Stimulated activated CD8-positive, alpha-beta memory T cell treated with anti-CD3 and anti-CD28 coated beads, Interleukin-15, amount 100 ng/mL, for 1 hour (primary cell): Measurements from ENCODE around the gene EPHB2.

Experiments
- DNase-seq: peaks from one replicate; pipeline ENCODE4 v3.0.0-alpha.2; 2020; ENCODE audit warnings: low read depth

The EPHB2 gene

DNA sequence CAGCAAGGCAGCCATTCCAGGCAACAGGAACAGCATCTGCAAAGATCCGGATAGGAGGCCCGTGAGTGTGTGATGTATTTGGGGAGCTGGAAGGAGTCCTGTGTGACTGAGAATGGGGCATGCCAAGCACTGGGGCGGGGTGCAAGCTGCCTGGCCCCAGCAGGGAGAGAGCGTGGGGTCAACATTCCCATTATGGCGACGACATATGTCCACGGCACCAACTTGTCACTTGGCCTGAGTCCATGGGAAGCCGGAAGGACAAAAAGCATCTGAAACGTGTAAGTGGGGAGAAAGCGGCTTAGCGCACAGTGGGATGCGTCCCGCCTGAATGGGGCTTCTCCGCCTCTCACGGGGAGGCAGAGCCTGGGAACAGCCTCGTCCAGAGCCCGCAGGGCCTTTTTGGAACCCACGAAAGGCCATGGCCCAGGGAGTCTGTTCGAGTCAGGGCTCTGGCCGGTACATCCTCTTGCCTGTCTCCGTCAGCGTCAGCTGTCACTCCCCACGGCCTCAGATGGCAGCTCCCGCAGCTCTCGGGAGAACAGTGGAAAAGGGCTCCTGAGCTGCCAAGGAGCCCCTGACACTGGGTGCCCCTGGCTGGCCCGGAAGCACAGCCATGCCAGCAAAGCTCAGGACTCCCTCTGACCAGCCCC lies 12.4 kb downstream of the EPHB2 start:
- DNase-seq, result no peak

DNA sequence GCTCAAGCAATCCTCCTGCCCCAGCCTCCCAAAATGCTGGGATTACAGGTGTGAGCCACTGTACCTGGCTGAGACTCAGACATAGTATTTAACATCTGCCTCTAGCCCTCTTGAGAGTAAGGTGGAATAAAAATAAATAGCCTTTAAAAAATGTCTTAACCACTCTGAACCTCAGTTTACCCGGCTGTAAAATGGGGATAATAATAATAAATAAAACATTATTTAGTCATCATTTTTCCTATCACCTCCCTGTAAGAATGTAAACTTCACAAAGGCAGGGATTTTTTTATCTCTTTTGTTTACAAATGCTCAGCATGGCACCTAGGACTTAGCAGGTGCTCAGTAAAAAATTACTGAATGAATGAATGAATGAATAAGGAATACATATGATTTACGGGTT lies 17.2 kb downstream of the EPHB2 start:
- no peak for DNase-seq

DNA sequence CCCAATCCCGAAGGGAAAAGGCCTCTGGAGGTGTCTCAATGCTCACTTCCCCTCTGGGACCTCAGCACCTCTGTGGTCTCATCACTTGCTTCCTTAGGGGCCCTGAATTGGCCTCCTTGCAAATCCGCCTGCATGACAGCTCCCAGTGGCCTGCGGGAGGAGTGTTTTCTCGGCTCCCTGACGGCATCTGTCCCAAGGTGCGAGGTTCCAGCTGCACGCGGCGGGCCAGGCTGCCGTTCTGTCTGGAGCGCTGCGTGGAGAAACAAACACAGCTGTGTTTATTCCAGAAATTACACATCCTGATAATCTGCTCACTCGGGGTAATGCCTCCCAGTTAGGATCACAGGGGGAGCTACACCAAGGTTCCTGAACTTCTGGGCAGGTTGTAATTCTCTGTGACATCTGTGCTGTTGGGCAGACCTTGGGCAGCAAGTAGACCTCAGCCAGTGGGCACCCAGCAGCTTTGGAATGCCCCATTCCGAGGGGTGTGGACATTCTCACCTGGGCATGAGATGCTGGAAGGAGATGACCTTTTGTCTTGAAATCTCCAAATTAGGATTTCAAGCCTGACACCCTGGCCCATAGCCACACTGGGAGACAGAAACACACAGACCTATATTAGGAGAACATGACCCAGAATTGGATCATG lies 18.2 kb downstream of the EPHB2 start:
- no peak for DNase-seq

DNA sequence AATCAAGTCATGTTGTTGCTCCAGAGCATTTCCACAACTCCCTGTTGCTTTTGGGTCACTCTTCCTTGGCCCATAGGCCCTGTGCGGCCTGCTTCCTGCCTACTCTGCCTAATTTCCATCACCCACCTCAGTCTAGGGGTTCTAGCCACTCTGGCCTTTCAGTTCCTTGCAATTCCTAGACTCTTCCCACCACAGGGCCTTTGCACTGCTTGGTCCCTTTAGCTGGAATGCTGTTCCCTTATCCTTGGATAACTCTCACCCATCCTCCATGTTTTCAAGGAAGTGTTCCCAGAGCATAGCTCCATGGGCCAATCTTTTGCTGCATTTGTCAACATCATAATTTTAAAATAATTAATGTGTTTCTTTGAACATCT lies 18.7 kb downstream of the EPHB2 start:
- DNase-seq, result no peak

DNA sequence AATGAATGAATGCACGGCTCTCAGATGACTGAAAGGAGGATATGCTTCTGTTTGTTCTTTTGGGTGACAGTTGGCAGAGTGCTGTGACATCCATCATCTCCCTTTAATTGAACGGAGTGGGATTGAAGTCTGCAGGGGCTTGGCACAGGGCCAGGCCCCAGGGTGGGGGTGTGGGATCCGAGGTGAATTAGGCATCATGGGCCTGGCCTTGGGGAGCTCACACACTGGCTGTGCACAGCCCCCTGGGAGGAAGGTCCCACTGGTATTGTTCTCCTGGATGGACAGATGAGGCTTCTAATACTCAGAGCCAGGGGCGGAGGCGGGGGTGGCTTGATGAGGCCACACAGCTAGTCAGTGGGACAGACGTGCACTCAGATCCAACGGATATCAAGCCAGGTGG lies 19.3 kb downstream of the EPHB2 start:
- no peak for DNase-seq

DNA sequence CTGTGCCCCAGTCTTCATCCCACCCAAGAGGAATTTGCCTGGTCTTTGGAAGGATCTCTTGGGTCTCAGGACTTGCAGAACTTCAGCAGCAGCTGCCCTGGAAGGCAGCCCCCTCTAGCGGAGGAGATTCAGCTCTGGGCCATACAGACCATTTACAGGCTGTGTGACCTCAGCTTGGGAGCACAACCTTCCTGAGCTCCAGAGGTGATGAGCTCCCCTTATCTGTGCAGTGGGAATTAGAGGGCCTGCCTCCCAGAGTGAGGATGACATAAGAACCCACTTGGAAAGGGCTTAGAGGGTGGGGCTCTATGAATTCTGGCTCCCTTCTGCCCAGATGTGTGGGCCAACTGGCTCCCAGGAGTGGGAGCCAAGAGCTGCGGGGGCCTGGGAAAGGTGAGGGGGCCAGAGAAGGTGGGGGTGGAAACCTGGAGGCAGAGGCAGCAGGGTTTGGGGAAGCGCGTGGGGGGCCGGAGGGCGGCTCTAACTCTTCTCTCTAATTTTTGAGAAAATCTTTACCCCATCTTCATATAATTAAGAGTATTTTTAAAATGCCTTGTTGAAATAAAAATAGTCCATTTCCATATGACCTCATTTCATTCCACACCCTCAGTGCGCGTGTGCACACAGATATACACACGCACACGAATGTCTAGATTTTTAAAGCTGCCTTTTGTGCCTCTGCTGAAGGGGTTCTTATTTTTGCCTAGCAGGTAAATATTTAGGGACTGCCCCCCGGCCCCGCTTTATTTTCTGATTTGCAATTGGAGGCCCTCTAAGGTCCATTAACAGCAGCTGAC lies 21.5 kb downstream of the EPHB2 start:
- no peak for DNase-seq

DNA sequence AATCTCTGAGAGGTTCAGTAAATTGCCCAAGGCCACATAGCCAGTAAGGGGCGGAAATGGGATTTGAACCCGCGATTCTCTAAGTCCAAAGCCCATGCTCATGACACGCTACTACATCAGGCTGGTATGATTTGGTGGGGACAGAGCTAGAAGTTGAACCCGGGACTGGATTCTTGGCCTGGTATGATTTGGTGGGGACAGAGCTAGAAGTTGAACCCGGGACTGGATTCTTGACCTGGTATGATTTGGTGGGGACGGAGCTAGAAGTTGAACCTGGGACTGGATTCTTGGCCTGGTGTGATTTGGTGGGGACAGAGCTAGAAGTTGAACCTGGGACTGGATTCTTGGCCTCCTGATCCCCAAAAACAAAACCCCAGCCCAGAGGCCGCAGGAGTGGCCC lies 23.0 kb downstream of the EPHB2 start:
- DNase-seq, result no peak

DNA sequence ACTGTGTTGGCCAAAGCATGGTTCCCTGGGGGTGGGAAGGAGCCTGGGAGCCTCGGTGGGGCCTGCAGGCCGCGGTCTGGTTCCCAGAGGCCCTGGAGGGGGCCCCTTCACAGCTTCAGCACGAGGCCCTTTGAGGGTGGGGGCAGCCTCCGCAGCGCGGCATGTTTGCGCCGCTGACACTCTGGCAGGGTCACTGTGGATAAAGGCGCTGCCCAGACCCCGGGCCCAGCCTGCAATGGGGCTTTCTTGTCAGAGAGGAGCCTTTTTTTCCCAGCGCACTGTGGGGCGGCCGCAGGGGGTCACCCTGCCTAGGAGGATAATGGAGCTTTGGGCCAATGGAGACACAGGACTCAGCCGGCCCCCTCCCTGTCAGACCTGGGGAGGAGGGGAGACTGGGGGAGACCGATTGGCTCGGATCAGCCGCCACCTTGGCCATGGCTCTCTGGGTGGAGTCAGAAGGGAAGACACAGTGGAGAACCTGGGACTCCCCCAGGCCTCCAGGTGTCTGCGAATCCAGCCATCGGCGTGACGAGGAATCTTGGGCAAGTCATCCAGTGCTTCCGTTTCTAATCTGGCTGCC lies 26.0 kb downstream of the EPHB2 start:
- no peak for DNase-seq

DNA sequence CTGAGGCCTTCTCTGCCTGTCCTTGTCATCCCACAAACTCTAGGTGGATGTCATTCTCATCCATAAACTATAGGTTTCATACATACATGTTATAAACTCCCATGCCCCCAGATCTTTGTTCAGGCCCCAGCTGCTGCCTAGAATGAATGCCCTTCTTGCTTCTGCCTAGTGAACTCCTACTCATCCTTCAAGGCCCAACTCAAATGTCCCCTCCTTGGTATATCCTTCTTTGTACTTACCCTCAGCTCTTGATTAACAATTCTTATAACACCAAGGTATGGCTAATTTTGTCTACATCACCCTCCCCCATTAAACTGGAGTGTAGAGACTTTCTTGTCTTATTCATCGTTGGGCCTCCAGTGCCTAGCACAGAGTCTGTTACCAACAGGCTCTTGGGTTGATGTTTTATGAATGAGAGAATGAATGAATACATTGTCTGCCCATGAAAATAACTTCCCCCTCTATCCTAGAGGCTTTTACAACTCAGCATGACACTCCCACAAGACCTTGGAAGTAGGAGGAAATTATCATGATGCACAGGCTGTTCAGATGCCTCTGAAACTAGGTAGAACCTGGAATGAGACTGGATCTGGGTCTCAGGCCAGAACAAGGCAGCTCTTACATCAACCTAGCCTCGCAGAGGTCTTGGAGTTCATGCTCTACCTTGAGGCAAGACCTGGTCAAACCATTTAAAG lies 26.9 kb downstream of the EPHB2 start:
- DNase-seq, result no peak

DNA sequence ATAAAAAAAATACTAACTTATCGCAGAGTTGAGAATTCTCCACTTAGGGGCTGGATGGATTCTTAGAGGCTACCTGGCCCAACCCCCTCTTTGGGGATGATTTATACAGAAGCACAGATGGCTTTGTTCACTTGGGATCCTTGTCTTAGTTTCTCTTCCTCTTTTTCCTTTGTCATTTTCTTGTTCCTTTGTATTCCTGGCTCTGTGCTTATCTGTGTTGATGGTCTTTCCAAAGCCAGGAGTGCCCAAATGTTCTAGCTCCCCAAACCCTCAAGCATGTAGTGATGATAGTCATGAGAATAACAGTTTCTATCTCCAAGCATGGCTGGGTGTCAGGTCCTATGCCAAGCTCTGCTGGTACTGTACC lies 27.4 kb downstream of the EPHB2 start:
- DNase-seq, result no peak

DNA sequence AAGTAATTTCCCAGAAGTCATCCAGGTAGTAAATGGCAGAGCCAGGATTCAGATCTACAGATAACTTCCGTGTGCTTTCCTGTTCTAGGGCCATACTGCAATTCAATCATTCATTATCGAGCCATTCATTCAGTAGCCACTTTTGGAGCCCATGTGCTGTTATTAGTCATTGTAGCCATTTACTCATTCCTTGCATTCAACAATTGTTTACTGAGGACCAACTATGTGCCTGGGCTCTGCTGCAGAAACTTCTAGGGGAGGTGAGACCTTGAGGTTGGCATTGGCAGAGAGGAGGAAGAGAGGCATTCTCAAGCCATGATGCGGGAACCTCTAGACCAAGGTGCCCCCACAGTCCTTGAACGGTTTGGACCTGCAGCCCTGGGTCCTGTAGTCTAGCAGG lies 27.9 kb downstream of the EPHB2 start:
- no peak for DNase-seq

DNA sequence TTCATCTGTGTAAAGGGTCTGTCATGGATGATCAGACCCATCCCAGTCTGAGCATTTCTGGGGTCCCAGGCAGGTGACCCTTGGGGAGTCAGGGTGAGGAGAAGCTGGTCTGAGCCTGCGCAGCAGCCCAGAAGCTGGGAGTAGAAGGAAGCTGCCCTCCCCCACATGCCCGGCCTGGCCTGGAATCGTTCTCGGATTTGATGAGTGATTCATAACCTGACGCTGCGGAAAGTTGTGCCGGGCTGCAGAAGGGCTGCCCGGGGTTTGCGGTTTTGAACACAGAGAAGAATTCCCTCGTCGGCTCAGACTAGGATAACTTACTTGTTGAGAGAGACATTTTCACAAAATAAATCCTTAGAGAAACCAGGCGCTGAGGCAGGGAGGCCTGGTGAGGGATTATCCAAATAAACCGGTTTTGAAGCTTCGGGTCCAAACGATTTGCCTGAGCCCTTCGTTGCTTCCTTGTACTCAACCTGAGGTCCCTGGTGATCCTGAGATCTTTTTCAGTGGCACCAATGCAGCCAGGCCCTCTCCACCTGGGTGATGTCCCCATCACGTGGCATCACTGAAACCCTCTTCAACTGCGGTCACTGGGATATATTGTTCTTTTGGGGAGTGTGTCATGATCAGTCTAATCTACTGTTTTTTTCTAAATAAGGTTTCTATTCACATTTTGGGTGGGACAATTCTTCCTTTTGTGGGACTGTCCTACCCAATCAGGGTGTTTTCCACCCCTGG lies 29.2 kb downstream of the EPHB2 start:
- DNase-seq, result no peak

DNA sequence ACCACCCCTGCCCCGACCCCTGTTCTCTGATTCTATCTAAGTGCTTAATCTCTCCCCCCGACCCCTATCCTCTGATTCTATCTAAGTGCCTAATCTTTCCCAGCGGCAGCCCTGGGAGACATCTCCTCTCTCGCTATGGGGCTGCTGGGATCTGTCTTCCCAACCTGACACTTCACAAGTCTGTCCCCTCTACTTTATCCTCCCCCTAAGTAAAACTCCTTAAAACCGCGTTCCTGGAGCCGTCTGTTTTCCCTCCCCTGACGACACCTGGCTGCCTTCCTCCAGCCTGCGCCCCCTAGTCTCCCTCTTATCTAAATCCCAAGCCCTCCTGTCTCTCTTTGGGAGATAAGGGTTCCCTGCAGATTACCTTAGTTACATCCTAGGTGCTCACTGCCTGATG lies 30.5 kb downstream of the EPHB2 start:
- DNase-seq, result no peak

DNA sequence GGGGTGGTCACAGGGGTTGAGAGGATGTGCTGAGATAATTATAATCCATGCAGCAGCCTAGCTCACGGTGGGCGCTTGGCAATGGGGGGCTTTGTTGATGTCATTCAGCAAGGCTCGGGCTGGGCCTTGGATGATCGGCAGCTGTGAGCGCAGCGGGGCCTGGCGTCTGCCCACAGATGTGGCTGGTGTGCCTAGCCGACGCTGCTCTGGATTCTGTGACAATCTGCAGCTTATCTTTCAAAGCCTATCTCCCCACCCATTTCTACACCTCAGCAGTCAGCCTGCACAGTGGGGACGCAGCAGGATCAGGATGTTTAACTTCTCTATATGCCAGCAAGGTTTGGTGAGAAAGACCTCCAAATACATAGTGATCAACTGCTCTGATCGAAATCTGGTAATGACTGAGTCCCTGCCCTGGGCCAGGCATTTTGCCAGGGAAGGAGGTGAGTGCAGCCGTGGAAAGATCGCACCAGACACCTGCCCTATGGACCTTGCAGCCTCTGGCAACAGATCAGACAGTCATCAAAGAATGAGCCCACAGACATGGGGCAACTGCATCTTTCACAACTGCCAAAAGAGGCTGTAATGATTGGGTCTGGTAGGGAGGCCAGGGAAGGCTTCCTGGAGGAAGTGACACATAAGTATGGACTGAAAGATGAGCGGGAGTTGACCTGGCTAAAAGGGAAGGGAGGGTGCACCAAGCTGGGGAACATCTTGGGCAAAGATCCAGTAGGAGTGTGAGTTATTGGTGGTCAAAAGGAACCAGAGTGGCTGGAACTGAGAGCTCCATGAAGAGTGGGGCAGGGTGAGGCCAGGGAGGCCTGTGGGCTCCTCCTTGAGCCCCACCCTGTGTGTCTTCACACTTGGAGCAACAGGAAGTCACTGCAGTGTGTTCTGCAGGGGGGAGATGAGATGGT lies 35.3 kb downstream of the EPHB2 start:
- DNase-seq, result no peak

DNA sequence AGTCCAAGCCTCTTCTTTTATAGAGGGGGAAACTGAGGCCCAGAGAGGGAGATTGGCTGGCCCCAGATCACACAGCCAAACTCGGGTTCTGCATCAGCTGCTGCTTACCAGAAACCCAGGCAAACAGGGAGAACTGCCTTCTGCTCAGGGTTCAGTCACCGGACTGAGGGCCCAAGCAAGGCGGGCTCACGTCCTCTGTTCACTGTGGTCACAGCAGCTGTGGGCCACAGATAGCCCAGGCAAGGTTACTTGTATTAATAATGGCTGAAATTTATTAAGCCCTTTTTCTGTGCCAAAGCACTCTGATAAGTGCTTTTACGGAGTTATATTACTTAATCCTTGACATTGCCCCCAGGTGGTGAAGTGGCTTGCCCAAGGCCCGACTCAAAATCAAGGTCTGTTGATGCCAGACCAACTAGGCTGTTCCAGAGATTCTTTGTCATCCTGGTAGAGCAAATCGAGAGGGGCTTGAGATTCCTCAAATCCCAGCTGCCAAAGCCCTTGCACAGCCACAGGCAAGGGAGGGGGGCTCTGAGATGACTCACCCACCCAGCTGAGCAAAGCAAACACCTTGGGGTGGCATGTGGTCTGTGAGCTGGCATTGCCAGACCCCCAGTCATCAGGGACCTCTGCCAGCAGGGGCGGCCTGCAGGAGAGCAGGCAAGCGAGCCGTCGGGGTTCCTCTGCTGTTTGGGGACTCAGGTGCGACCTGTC lies 36.5 kb downstream of the EPHB2 start:
- DNase-seq, result no peak

DNA sequence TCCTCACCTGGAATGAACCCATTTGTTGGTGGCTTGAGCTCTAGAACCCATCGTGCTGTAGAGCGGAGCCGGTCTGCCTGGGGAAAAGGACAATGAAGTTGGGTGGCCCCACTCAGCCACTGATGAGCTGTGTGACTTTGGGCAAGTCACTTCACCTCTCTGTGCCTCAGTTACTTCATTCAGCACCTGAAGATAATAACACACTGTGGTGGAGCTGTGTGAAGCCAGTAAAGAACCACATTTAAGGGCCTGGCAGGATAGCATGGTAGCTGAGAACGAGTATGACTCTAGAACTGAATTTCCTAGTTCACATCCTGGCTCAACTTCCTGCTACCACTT lies 37.1 kb downstream of the EPHB2 start:
- DNase-seq, result no peak

DNA sequence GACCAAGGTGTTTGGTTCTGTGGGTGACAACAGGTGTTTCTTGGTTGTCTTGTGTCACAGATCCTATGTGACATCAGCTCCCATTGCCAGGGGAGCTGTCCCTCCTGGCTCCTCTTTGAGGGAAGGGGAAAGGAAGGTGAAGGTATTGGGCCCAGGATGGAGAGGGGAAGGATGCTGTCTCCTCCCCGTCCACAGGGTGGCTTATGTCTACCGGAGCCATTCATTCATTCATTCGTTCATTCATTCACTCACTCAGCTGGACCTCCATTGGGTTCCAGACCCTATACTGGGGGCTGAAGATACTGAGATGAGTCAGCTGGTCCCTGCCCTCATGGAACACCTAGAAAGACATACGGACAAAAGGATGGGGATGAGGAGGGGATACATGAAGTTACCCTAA lies 38.9 kb downstream of the EPHB2 start:
- no peak for DNase-seq

DNA sequence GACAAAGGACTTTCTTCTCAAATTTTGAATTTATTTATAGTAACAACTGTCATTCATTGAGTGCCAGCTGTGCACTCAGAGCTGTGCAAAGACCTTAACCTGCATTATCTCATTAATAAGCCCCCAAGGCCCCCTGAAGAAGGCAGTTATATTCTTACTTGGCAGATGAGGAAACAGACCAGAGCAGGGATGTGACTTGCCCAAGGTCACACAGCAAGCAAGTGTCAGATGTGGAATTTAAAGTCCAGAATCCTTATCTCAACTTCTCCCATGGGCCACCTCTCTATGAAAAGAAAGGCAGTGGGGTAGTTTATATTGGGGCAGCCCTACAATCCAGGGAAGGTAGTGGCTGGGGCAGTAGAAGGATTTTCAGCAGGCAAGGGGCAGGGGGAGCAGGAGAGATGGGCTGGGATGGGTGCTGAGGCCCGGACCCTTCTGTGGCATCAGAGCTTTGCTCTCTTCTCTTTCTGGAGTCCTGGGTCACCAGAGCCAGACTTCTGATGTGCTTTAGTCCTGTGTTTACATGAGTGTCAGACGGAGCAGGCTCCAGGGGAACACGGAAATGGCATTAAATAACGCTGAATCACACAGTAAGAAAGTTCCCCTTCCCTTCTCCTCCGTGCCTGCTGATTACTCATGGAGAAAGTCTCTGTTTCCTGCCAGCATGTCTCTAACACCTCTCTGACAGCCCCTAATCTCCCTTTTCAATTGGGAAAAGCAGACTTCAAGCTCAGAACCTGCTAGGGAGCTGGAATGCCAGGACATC lies 39.5 kb downstream of the EPHB2 start:
- DNase-seq, result no peak

DNA sequence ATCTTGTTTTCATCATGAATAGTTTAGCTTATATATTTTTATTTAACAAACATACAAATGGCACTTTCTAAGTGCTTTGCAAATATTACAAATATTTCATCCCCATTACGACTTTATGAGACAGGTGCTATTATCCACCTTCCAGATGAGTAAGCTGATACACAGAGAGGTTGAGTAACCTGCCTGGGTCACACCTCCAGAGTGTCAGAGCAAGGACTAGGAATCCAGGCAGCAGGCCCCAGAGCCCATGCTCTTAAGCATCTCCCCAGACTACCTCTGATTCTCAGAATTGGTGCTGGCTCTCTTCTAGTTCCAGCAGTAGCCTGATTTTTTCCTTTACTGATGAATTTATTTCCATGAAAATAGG lies 40.0 kb downstream of the EPHB2 start:
- no peak for DNase-seq

DNA sequence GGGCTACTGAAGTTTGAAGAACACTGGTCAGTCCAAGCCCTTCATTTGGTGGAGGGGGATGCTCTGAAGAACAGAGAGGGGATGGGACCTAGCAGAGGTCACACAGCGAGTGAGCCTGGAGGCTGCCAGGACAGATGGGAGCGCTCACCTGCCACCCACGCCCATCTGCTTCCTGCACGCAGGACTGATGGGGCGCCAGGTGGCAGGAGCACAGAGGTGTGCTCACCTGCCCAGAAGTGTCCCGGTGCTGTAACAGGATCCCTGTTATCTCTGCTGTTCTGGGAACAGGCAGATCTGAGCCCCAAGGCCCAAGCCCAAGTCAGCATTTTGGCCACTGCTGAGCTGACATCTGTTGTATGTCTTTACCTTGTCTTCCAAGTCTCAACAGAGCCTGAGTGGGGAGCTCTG lies 40.5 kb downstream of the EPHB2 start:
- no peak for DNase-seq
